Measurements from ENCODE around the gene SLC22A31.

- TF ChIP-seq POLR2A (IDR thresholded peaks at IDR 0.05): no peak
- TF ChIP-seq, protein P1, sequence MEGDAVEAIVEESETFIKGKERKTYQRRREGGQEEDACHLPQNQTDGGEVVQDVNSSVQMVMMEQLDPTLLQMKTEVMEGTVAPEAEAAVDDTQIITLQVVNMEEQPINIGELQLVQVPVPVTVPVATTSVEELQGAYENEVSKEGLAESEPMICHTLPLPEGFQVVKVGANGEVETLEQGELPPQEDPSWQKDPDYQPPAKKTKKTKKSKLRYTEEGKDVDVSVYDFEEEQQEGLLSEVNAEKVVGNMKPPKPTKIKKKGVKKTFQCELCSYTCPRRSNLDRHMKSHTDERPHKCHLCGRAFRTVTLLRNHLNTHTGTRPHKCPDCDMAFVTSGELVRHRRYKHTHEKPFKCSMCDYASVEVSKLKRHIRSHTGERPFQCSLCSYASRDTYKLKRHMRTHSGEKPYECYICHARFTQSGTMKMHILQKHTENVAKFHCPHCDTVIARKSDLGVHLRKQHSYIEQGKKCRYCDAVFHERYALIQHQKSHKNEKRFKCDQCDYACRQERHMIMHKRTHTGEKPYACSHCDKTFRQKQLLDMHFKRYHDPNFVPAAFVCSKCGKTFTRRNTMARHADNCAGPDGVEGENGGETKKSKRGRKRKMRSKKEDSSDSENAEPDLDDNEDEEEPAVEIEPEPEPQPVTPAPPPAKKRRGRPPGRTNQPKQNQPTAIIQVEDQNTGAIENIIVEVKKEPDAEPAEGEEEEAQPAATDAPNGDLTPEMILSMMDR (IDR thresholded peaks at IDR 0.05): no peak
These were observed 46.1 kb upstream of the SLC22A31 start for GRCh38 chr16:89246383-89246902.
